Neural crest cell (in vitro differentiated cells): ENCODE measurements around the gene C17orf100. TPM values are rescaled to one million over a fixed set of nuclear protein-coding genes. Genes with fewer than 3 reads are reported as not detected.

Experiments used
- DNase-seq: peaks from one replicate; pipeline ENCODE4 v3.0.0; 2021; ENCODE audit warnings: low read depth, mixed read lengths, low spot score
- H3K27ac Mint-ChIP-seq: one replicate; pipeline ENCODE4 v1.8.0; 2021; ENCODE audit warnings: mild to moderate bottlenecking, mixed read lengths; ENCODE audit not compliant: unreplicated experiment
- H3K27me3 Mint-ChIP-seq: 2 replicates; pipeline ENCODE4 v1.8.0; 2021; ENCODE audit warnings: low read depth, mild to moderate bottlenecking, mixed read lengths
- H3K36me3 Mint-ChIP-seq: 2 replicates; pipeline ENCODE4 v1.8.0; 2021; ENCODE audit warnings: low read depth, mild to moderate bottlenecking, mixed read lengths
- H3K4me1 Mint-ChIP-seq: 2 replicates; pipeline ENCODE4 v1.8.0; 2021; ENCODE audit warnings: mixed read lengths
- H3K4me3 Mint-ChIP-seq: one replicate; pipeline ENCODE4 v1.8.0; 2021; ENCODE audit warnings: mild to moderate bottlenecking, mixed read lengths
- H3K9me3 Mint-ChIP-seq: 2 replicates; pipeline ENCODE4 v1.8.0; 2021; ENCODE audit warnings: mixed read lengths
- CTCF ChIP-seq: fragments of 200-600 bp; sonication (generic); conservative IDR thresholded peaks from 2 replicates; pipeline ENCODE4 v1.5.0; 2021; ENCODE audit warnings: antibody characterized with exemption, mild to moderate bottlenecking
- total RNA-seq: library from RNA; stranded (reverse); gene quantifications from 2 replicates; pipeline ENCODE4 v1.2.1, GENCODE V29; 2021

The C17orf100 gene
- total RNA-seq, 1 donor from 2014 or later: 3.7 TPM

- peak overlapping the region; percentile 98 for H3K4me3 Mint-ChIP-seq
- peak overlapping the region; percentile 96 for H3K27ac Mint-ChIP-seq
- H3K36me3 Mint-ChIP-seq: no peaks in the 10 kb centered on the region
- H3K9me3 Mint-ChIP-seq: no peaks in the 10 kb centered on the region
- TF ChIP-seq CTCF: no peak
- peaks cover 30% of the 10 kb centered on the region for H3K4me1 Mint-ChIP-seq
- H3K27me3 Mint-ChIP-seq: no peaks in the 10 kb centered on the region
- no peak for DNase-seq
These were observed 10.2 kb upstream of the C17orf100 start for GRCh38 chr17:6641247-6641863.

GRCh38 chr17:6642592-6642991 is 9.0 kb upstream of the C17orf100 start:
- Mint-ChIP-seq H3K4me3 (peak overlapping the region; percentile 98), H3K27ac (no peak overlapping the region), H3K36me3 (peaks cover 3% of the 10 kb centered on the region), H3K9me3 (no peaks in the 10 kb centered on the region), H3K4me1 (peaks cover 30% of the 10 kb centered on the region), H3K27me3 (no peaks in the 10 kb centered on the region)
- no peak for DNase-seq
- TF ChIP-seq CTCF: no peak

- Mint-ChIP-seq H3K4me1 (peaks cover 36% of the 10 kb centered on the region), H3K27me3 (no peaks in the 10 kb centered on the region), H3K9me3 (no peaks in the 10 kb centered on the region), H3K4me3 (peak overlapping the region; percentile 98), H3K36me3 (peaks cover 3% of the 10 kb centered on the region), H3K27ac (no peak overlapping the region)
- TF ChIP-seq CTCF: no peak
- DNase-seq: no peak
These were observed 8.0 kb upstream of the C17orf100 start for GRCh38 chr17:6643451-6644125.

GRCh38 chr17:6648181-6648580 is 3.4 kb upstream of the C17orf100 start:
- DNase-seq: no peak
- H3K9me3 Mint-ChIP-seq: no peaks in the 10 kb centered on the region
- H3K27me3 Mint-ChIP-seq: peaks cover 15% of the 10 kb centered on the region
- H3K27ac Mint-ChIP-seq: no peak overlapping the region
- peaks cover 30% of the 10 kb centered on the region for H3K4me1 Mint-ChIP-seq
- no peak for TF ChIP-seq CTCF
- H3K36me3 Mint-ChIP-seq: peaks cover 3% of the 10 kb centered on the region
- peak overlapping the region; percentile 50 for H3K4me3 Mint-ChIP-seq

- H3K27me3 Mint-ChIP-seq: peaks cover 48% of the 10 kb centered on the region
- no peaks in the 10 kb centered on the region for H3K9me3 Mint-ChIP-seq
- peaks cover 4% of the 10 kb centered on the region for H3K36me3 Mint-ChIP-seq
- no peak for TF ChIP-seq CTCF
- no peak overlapping the region for H3K27ac Mint-ChIP-seq
- H3K4me3 Mint-ChIP-seq: peak overlapping the region; percentile 17
- H3K4me1 Mint-ChIP-seq: peaks cover 53% of the 10 kb centered on the region
- DNase-seq: no peak
These were observed 424 bp downstream of the C17orf100 start for GRCh38 chr17:6651919-6652452.
